Testis (tissue), 3 donors: Measurements from ENCODE around the gene KIF16B. TPM values are rescaled to one million over a fixed set of nuclear protein-coding genes. Genes with fewer than 3 reads are reported as not detected.
A peak's percentile ranks its signal among the peaks of the same experiment; 100 is the strongest.

Experiments used
- DNase-seq: peaks from one replicate; pipeline ENCODE4 v3.0.0-alpha.2; 2019
- H3K27ac ChIP-seq, 2 donors: fragments of 200-600 bp; sonication (generic); one replicate each; pipeline ENCODE4 v1.5.1; 2019
- H3K27me3 ChIP-seq: fragments of 200-600 bp; sonication (generic); one replicate; pipeline ENCODE4 v1.5.1; 2019
- H3K36me3 ChIP-seq: fragments of 200-600 bp; sonication (generic); one replicate; pipeline ENCODE4 v1.5.1; 2017; ENCODE audit warnings: low read depth; ENCODE audit errors: missing control alignments
- H3K4me1 ChIP-seq: fragments of 200-600 bp; sonication (generic); one replicate; pipeline ENCODE4 v1.5.1; 2019
- H3K4me3 ChIP-seq, 2 donors: fragments of 200-600 bp; sonication (generic); one replicate each; pipeline ENCODE4 v1.5.1; 2017 to 2019
- H3K9me3 ChIP-seq: fragments of 200-600 bp; sonication (generic); one replicate; pipeline ENCODE4 v1.5.1; 2017
- CTCF ChIP-seq, 3 experiments: fragments of 450-650 bp in 2 of 3; fragments of 200-600 bp in 1 of 3; sonication (generic) in 1 of 3; IDR thresholded peaks; one replicate each; pipeline ENCODE4 v1.5.1; 2016 to 2019; ENCODE audit warnings: antibody characterized with exemption in 3 of 3, mild to moderate bottlenecking in 2 of 3, moderate library complexity in 1 of 3
- POLR2A ChIP-seq: fragments of 450-650 bp; IDR thresholded peaks from one replicate; pipeline ENCODE4 v1.6.1; 2017; ENCODE audit warnings: antibody characterized with exemption, mild to moderate bottlenecking, moderate library complexity
- WGBS, 2 donors: methylation state at CpG; one replicate each; pipeline ENCODE4 v1.1.5; 2018; 5-methylcytosine and 5-hydroxymethylcytosine counted together
- intact Hi-C: fragments of 100-400 bp; cut with DNase I; formaldehyde crosslinking; loops from one replicate; pipeline ENCODE4 v1.15.1; 2023; ENCODE audit warnings: low total_unique reads
- polyA plus RNA-seq: library from polyadenylated mRNA; stranded (reverse); fragments of 350-450 nt; fragmentation: Illumina TruSeq; extraction: RNeasy Lipid Tissue Mini Kit (QIAGEN cat#74804); gene quantifications from one replicate; pipeline ENCODE4 v1.2.3, GENCODE V29; 2014; ENCODE audit warnings: low read depth, low replicate concordance; ENCODE audit not compliant: insufficient read depth
- total RNA-seq, 2 donors: library from RNA; depleted of rRNA; stranded (reverse); fragments of >200 nt; gene quantifications; one replicate each; pipeline ENCODE4 v1.2.3, GENCODE V29; 2016

KIF16B gene
- total and polyA plus RNA-seq, 3 donors from 2014 or later: 10.2 to 25.5 (median 22.3) TPM

GRCh38 chr20:16472045-16472872, 101.0 kb downstream of the KIF16B start:
- peak; percentile 88 for DNase-seq

GRCh38 chr20:16469395-16469905, 103.8 kb downstream of the KIF16B start:
- Histone ChIP-seq H3K27ac (no peak overlapping the region), H3K4me3 (no peak overlapping the region), H3K4me1 (no peaks in the 10 kb centered on the region), H3K27me3 (no peaks in the 10 kb centered on the region), H3K36me3 (no peaks in the 10 kb centered on the region), H3K9me3 (no peaks in the 10 kb centered on the region)
- 89 to 93% methylated on average over 5 of the region's 5 CpGs for WGBS, 2 donors
- no peak for DNase-seq
- intact Hi-C loops: no loop called here
- TF ChIP-seq CTCF (IDR thresholded peaks at IDR 0.05) (no peak), POLR2A (no peak)

More at GRCh38 chr20:16472045-16472872, 101.0 kb downstream of the KIF16B start:
- no peaks in the 10 kb centered on the region for H3K9me3 ChIP-seq
- no peak overlapping the region for H3K27ac ChIP-seq
- 74 to 75% methylated on average over 12 of the region's 12 CpGs for WGBS, 2 donors
- intact Hi-C loops: no loop called here
- TF ChIP-seq POLR2A: no peak
- TF ChIP-seq CTCF (IDR thresholded peaks at IDR 0.05): no peak
- H3K27me3 ChIP-seq: no peaks in the 10 kb centered on the region
- H3K4me3 ChIP-seq: no peak overlapping the region
- H3K36me3 ChIP-seq: no peaks in the 10 kb centered on the region
- H3K4me1 ChIP-seq: peaks cover 13% of the 10 kb centered on the region

- TF ChIP-seq CTCF (IDR thresholded peaks at IDR 0.05) (no peak), POLR2A (no peak)
- Histone ChIP-seq H3K4me3 (no peak overlapping the region), H3K9me3 (no peaks in the 10 kb centered on the region), H3K4me1 (peaks cover 6% of the 10 kb centered on the region), H3K27ac (no peak overlapping the region), H3K36me3 (no peaks in the 10 kb centered on the region), H3K27me3 (no peaks in the 10 kb centered on the region)
- intact Hi-C loops: no loop called here
- WGBS, 2 donors: 68 to 69% methylated on average over 5 of the region's 5 CpGs
- DNase-seq: no peak
These were observed 110.5 kb downstream of the KIF16B start for GRCh38 chr20:16462711-16463110.

GRCh38 chr20:16459019-16459700, 114.1 kb downstream of the KIF16B start:
- intact Hi-C loops: no loop called here
- Histone ChIP-seq H3K27me3 (no peaks in the 10 kb centered on the region), H3K36me3 (no peaks in the 10 kb centered on the region), H3K27ac (no peak overlapping the region), H3K4me3 (no peak overlapping the region), H3K9me3 (no peaks in the 10 kb centered on the region), H3K4me1 (peaks cover 6% of the 10 kb centered on the region)
- DNase-seq: peak; percentile 69
- WGBS, 2 donors: 16 to 27% methylated on average over 1 of the region's 1 CpG
- TF ChIP-seq POLR2A (no peak), CTCF (IDR thresholded peaks at IDR 0.05) (no peak)
